H1 (cell line): ENCODE measurements around the gene GARNL3.

Experiments
- BRCA1 ChIP-seq: IDR thresholded peaks from 2 replicates; pipeline ENCODE4 v1.6.1; 2012; ENCODE audit warnings: low read depth, low read length, improper control_type of control experiment
- CEBPB ChIP-seq: IDR thresholded peaks from 2 replicates; pipeline ENCODE4 v1.6.1; 2012; ENCODE audit warnings: low read depth, low read length
- EP300 ChIP-seq, 2 experiments: IDR thresholded peaks; 1 replicate in 1 of 2; 2 replicates in 1 of 2; pipeline ENCODE4 v1.6.1; 2011 to 2012; ENCODE audit warnings: low read depth in 2 of 2, low read length in 2 of 2, mild to moderate bottlenecking in 2 of 2, borderline replicate concordance in 1 of 2, inconsistent platforms in 1 of 2, moderate library complexity in 1 of 2
- GABPA ChIP-seq: IDR thresholded peaks from 2 replicates; pipeline ENCODE4 v1.6.1; 2011; ENCODE audit warnings: mild to moderate bottlenecking, low read length, moderate library complexity, borderline replicate concordance; ENCODE audit not compliant: insufficient read depth
- KDM1A ChIP-seq: fragments of 200-600, 300-600 bp; sonication (generic); IDR thresholded peaks from 2 replicates; pipeline ENCODE4 v1.7.1; 2016; ENCODE audit warnings: mild to moderate bottlenecking, low read length, borderline replicate concordance
- MAX ChIP-seq: IDR thresholded peaks from 2 replicates; pipeline ENCODE4 v1.6.1; 2012; ENCODE audit warnings: inconsistent platforms
- POLR2A ChIP-seq, 2 experiments: IDR thresholded peaks; 1 replicate in 1 of 2; 2 replicates in 1 of 2; pipeline ENCODE4 v1.6.1; 2011; ENCODE audit warnings: low read depth in 2 of 2, low read length in 2 of 2, mild to moderate bottlenecking in 2 of 2; ENCODE audit errors: control extremely low read depth in 1 of 2
- POLR2AphosphoS5 ChIP-seq: IDR thresholded peaks from 2 replicates; pipeline ENCODE4 v1.6.1; 2011; ENCODE audit warnings: low read depth, low read length
- RFX5 ChIP-seq: IDR thresholded peaks from 2 replicates; pipeline ENCODE4 v1.6.1; 2011; ENCODE audit warnings: low read depth, low read length, improper control_type of control experiment, borderline replicate concordance
- TAF1 ChIP-seq: IDR thresholded peaks from 2 replicates; pipeline ENCODE4 v1.6.1; 2011; ENCODE audit warnings: mild to moderate bottlenecking, low read depth, low read length
- TF ChIP-seq, protein P1 (sequence below), 3 experiments: IDR thresholded peaks; 1 replicate in 2 of 3; 2 replicates in 1 of 3; pipeline versions ENCODE4 v1.5.1 to v1.6.1; 2011; ENCODE audit warnings: low read length in 3 of 3, mild to moderate bottlenecking in 3 of 3, inconsistent platforms in 2 of 3, low read depth in 1 of 3, moderate library complexity in 1 of 3; ENCODE audit not compliant: insufficient read depth in 1 of 3; ENCODE audit errors: control extremely low read depth in 1 of 3
- TF ChIP-seq, protein P2 (sequence below): IDR thresholded peaks from 2 replicates; pipeline ENCODE4 v1.6.1; 2011; ENCODE audit warnings: low read depth, mild to moderate bottlenecking, low read length; ENCODE audit not compliant: insufficient read depth

- TF ChIP-seq POLR2A (IDR thresholded peaks at IDR 0.05; ENCODE audit: control extremely low read depth in 1 of 2, low read depth in 2 of 2, low read length in 2 of 2), result no peak
- TF ChIP-seq RFX5, result no peak
- TF ChIP-seq BRCA1, result no peak
- TF ChIP-seq, protein P1, sequence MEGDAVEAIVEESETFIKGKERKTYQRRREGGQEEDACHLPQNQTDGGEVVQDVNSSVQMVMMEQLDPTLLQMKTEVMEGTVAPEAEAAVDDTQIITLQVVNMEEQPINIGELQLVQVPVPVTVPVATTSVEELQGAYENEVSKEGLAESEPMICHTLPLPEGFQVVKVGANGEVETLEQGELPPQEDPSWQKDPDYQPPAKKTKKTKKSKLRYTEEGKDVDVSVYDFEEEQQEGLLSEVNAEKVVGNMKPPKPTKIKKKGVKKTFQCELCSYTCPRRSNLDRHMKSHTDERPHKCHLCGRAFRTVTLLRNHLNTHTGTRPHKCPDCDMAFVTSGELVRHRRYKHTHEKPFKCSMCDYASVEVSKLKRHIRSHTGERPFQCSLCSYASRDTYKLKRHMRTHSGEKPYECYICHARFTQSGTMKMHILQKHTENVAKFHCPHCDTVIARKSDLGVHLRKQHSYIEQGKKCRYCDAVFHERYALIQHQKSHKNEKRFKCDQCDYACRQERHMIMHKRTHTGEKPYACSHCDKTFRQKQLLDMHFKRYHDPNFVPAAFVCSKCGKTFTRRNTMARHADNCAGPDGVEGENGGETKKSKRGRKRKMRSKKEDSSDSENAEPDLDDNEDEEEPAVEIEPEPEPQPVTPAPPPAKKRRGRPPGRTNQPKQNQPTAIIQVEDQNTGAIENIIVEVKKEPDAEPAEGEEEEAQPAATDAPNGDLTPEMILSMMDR (IDR thresholded peaks at IDR 0.05; ENCODE audit: control extremely low read depth in 1 of 3, insufficient read depth in 1 of 3, low read depth in 1 of 3, low read length in 3 of 3), result no peak
- no peak for TF ChIP-seq MAX
- no peak for TF ChIP-seq KDM1A
- no peak for TF ChIP-seq EP300 (IDR thresholded peaks at IDR 0.05; ENCODE audit: borderline replicate concordance in 1 of 2, low read depth in 2 of 2, low read length in 2 of 2)
- TF ChIP-seq GABPA, result no peak
- TF ChIP-seq, protein P2, sequence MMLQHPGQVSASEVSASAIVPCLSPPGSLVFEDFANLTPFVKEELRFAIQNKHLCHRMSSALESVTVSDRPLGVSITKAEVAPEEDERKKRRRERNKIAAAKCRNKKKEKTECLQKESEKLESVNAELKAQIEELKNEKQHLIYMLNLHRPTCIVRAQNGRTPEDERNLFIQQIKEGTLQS, result no peak
- no peak for TF ChIP-seq TAF1
- no peak for TF ChIP-seq POLR2AphosphoS5
- no peak for TF ChIP-seq CEBPB
These were observed 14.7 kb upstream of the GARNL3 start for GRCh38 chr9:127249877-127250276.
